ENCODE data around the gene TPCN1. TPM values are rescaled to one million over a fixed set of nuclear protein-coding genes. Genes with fewer than 3 reads are reported as not detected.

The TPCN1 gene
- total and polyA plus RNA-seq, 2 of the 13 experiments (the other 11 are each of a cell fraction or from before 2014, with no cell fraction given): 8.0 to 26.8 TPM

DNA sequence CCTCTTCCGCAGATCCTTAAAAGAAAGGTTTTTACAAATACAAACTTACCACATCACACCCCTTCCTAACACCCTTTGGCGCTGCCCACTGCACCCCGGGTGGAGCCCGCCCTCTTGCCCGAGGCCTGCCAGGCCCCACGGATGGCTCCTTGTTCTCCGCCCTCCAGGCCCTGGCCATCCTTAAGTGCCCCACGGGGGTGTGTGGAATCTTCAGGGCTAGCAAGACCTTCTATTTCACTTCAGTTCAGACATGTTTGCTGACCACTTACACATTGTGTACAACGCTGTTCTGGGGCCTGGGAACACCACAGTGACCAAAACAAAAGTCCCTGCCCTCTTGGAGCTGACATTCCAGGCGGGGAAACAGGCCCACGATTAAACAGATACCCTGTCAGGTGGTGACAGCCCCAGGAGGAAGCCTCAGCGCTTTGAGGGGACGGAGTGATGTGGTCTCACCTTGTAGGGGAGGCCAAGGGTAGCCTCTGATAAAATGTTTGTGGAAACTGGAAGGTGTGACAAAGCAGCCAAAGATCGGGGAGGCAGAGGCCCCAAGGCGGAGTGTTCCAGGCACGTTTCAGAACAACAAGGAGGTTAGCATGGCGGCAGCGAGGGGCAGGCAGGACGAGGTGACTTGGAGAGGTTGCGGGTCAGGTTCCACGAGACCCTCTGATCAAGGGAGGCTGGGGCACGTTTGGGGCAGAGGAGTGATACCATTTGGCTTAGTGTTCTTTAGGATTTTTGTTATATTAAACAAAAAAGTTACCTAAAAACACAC lies 27.0 kb downstream of the TPCN1 start (continued):
- TF ChIP-seq, protein P1, sequence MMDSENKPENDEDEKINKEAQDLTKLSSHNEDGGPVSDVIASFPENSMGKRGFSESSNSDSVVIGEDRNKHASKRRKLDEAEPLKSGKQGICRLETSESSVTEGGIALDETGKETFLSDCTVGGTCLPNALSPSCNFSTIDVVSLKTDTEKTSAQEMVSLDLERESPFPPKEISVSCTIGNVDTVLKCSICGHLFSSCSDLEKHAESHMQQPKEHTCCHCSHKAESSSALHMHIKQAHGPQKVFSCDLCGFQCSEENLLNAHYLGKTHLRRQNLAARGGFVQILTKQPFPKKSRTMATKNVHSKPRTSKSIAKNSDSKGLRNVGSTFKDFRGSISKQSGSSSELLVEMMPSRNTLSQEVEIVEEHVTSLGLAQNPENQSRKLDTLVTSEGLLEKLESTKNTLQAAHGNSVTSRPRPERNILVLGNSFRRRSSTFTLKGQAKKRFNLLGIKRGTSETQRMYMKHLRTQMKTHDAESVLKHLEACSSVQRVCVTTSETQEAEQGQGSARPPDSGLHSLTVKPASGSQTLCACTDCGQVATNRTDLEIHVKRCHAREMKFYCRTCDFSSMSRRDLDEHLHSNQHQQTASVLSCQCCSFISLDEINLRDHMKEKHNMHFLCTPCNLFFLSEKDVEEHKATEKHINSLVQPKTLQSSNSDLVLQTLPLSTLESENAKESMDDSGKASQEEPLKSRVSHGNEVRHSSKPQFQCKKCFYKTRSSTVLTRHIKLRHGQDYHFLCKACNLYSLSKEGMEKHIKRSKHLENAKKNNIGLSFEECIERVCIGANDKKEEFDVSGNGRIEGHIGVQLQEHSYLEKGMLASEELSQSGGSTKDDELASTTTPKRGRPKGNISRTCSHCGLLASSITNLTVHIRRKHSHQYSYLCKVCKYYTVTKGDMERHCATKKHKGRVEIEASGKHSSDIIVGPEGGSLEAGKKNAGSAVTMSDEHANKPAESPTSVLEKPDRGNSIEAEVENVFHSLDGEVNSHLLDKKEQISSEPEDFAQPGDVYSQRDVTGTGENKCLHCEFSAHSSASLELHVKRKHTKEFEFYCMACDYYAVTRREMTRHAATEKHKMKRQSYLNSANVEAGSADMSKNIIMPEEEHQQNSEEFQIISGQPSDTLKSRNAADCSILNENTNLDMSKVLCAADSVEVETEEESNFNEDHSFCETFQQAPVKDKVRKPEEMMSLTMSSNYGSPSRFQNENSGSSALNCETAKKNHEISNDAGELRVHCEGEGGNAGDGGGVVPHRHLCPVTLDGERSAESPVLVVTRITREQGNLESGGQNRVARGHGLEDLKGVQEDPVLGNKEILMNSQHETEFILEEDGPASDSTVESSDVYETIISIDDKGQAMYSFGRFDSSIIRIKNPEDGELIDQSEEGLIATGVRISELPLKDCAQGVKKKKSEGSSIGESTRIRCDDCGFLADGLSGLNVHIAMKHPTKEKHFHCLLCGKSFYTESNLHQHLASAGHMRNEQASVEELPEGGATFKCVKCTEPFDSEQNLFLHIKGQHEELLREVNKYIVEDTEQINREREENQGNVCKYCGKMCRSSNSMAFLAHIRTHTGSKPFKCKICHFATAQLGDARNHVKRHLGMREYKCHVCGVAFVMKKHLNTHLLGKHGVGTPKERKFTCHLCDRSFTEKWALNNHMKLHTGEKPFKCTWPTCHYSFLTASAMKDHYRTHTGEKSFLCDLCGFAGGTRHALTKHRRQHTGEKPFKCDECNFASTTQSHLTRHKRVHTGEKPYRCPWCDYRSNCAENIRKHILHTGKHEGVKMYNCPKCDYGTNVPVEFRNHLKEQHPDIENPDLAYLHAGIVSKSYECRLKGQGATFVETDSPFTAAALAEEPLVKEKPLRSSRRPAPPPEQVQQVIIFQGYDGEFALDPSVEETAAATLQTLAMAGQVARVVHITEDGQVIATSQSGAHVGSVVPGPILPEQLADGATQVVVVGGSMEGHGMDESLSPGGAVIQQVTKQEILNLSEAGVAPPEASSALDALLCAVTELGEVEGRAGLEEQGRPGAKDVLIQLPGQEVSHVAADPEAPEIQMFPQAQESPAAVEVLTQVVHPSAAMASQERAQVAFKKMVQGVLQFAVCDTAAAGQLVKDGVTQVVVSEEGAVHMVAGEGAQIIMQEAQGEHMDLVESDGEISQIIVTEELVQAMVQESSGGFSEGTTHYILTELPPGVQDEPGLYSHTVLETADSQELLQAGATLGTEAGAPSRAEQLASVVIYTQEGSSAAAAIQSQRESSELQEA (CRISPR knock-in tag; IDR thresholded peaks at IDR 0.05; ENCODE audit: not compliant biosample characterization): no peak
- TF ChIP-seq HMGA1 (CRISPR knock-in tag; conservative IDR thresholded peaks at IDR 0.05) (no peak), ATRX (CRISPR knock-in tag; IDR thresholded peaks at IDR 0.05; ENCODE audit: borderline replicate concordance) (no peak), TAF1 (CRISPR knock-in tag; IDR thresholded peaks at IDR 0.05) (no peak)
- TF ChIP-seq, protein P2, sequence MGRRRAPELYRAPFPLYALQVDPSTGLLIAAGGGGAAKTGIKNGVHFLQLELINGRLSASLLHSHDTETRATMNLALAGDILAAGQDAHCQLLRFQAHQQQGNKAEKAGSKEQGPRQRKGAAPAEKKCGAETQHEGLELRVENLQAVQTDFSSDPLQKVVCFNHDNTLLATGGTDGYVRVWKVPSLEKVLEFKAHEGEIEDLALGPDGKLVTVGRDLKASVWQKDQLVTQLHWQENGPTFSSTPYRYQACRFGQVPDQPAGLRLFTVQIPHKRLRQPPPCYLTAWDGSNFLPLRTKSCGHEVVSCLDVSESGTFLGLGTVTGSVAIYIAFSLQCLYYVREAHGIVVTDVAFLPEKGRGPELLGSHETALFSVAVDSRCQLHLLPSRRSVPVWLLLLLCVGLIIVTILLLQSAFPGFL (CRISPR knock-in tag; IDR thresholded peaks at IDR 0.05): no peak
- TF ChIP-seq, protein P3, sequence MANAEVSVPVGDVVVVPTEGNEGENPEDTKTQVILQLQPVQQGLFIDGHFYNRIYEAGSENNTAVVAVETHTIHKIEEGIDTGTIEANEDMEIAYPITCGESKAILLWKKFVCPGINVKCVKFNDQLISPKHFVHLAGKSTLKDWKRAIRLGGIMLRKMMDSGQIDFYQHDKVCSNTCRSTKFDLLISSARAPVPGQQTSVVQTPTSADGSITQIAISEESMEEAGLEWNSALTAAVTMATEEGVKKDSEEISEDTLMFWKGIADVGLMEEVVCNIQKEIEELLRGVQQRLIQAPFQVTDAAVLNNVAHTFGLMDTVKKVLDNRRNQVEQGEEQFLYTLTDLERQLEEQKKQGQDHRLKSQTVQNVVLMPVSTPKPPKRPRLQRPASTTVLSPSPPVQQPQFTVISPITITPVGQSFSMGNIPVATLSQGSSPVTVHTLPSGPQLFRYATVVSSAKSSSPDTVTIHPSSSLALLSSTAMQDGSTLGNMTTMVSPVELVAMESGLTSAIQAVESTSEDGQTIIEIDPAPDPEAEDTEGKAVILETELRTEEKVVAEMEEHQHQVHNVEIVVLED (CRISPR knock-in tag; IDR thresholded peaks at IDR 0.05; ENCODE audit: borderline replicate concordance): no peak
- TF ChIP-seq, protein P4, sequence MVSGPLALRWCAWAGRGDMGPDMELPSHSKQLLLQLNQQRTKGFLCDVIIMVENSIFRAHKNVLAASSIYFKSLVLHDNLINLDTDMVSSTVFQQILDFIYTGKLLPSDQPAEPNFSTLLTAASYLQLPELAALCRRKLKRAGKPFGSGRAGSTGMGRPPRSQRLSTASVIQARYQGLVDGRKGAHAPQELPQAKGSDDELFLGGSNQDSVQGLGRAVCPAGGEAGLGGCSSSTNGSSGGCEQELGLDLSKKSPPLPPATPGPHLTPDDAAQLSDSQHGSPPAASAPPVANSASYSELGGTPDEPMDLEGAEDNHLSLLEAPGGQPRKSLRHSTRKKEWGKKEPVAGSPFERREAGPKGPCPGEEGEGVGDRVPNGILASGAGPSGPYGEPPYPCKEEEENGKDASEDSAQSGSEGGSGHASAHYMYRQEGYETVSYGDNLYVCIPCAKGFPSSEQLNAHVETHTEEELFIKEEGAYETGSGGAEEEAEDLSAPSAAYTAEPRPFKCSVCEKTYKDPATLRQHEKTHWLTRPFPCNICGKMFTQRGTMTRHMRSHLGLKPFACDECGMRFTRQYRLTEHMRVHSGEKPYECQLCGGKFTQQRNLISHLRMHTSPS (CRISPR knock-in tag; IDR thresholded peaks at IDR 0.05; ENCODE audit: low read depth): no peak
